ENCODE data around the gene DBP.

GRCh38 chr19:48658483-48658882, 21.3 kb upstream of the DBP start:
- no peak for TF ChIP-seq ZNF672 (CRISPR knock-in tag; IDR thresholded peaks at IDR 0.05)
- TF ChIP-seq, protein P1, sequence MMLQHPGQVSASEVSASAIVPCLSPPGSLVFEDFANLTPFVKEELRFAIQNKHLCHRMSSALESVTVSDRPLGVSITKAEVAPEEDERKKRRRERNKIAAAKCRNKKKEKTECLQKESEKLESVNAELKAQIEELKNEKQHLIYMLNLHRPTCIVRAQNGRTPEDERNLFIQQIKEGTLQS (CRISPR knock-in tag; IDR thresholded peaks at IDR 0.05) = no peak
- no peak for TF ChIP-seq POLR2A (IDR thresholded peaks at IDR 0.05; ENCODE audit: insufficient read depth in 1 of 2, low read depth in 2 of 2, low read length in 2 of 2)
- TF ChIP-seq, protein P2, sequence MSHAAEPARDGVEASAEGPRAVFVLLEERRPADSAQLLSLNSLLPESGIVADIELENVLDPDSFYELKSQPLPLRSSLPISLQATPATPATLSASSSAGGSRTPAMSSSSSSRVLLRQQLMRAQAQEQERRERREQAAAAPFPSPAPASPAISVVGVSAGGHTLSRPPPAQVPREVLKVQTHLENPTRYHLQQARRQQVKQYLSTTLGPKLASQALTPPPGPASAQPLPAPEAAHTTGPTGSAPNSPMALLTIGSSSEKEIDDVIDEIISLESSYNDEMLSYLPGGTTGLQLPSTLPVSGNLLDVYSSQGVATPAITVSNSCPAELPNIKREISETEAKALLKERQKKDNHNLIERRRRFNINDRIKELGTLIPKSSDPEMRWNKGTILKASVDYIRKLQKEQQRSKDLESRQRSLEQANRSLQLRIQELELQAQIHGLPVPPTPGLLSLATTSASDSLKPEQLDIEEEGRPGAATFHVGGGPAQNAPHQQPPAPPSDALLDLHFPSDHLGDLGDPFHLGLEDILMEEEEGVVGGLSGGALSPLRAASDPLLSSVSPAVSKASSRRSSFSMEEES (CRISPR knock-in tag; IDR thresholded peaks at IDR 0.05) = no peak
- TF ChIP-seq, protein P3, sequence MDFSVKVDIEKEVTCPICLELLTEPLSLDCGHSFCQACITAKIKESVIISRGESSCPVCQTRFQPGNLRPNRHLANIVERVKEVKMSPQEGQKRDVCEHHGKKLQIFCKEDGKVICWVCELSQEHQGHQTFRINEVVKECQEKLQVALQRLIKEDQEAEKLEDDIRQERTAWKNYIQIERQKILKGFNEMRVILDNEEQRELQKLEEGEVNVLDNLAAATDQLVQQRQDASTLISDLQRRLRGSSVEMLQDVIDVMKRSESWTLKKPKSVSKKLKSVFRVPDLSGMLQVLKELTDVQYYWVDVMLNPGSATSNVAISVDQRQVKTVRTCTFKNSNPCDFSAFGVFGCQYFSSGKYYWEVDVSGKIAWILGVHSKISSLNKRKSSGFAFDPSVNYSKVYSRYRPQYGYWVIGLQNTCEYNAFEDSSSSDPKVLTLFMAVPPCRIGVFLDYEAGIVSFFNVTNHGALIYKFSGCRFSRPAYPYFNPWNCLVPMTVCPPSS (IDR thresholded peaks at IDR 0.05) = no peak
- TF ChIP-seq HCFC1 (IDR thresholded peaks at IDR 0.05; ENCODE audit: low read depth, low read length) = no peak
- no peak for TF ChIP-seq CEBPZ (IDR thresholded peaks at IDR 0.05; ENCODE audit: low read length)
- no peak for TF ChIP-seq CAMTA2 (CRISPR knock-in tag; IDR thresholded peaks at IDR 0.05; ENCODE audit: borderline replicate concordance)
- TF ChIP-seq ZBTB7A (CRISPR knock-in tag; IDR thresholded peaks at IDR 0.05) = no peak
- TF ChIP-seq, protein P4, sequence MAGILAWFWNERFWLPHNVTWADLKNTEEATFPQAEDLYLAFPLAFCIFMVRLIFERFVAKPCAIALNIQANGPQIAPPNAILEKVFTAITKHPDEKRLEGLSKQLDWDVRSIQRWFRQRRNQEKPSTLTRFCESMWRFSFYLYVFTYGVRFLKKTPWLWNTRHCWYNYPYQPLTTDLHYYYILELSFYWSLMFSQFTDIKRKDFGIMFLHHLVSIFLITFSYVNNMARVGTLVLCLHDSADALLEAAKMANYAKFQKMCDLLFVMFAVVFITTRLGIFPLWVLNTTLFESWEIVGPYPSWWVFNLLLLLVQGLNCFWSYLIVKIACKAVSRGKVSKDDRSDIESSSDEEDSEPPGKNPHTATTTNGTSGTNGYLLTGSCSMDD (CRISPR knock-in tag; IDR thresholded peaks at IDR 0.05) = no peak
- no peak for TF ChIP-seq EZH2 (conservative IDR thresholded peaks at IDR 0.05; ENCODE audit: low read depth, low read length)

All from HepG2 (cell line).